HG03520 (cell line): Measurements from ENCODE around the gene TMX4.
"Not testable (repeated sequence)": the region's sequence is repeated elsewhere in the genome, so short reads cannot be mapped to it uniquely, and the experiment has no call there.

Experiments
- ATAC-seq: cut with Tn5 transposase; IDR thresholded peaks from one replicate; pipeline ENCODE4 v1.9.1; 2021; ENCODE audit warnings: mild to moderate bottlenecking, moderate library complexity; ENCODE audit not compliant: unreplicated experiment

Gene TMX4, protein sequence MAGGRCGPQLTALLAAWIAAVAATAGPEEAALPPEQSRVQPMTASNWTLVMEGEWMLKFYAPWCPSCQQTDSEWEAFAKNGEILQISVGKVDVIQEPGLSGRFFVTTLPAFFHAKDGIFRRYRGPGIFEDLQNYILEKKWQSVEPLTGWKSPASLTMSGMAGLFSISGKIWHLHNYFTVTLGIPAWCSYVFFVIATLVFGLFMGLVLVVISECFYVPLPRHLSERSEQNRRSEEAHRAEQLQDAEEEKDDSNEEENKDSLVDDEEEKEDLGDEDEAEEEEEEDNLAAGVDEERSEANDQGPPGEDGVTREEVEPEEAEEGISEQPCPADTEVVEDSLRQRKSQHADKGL

DNA sequence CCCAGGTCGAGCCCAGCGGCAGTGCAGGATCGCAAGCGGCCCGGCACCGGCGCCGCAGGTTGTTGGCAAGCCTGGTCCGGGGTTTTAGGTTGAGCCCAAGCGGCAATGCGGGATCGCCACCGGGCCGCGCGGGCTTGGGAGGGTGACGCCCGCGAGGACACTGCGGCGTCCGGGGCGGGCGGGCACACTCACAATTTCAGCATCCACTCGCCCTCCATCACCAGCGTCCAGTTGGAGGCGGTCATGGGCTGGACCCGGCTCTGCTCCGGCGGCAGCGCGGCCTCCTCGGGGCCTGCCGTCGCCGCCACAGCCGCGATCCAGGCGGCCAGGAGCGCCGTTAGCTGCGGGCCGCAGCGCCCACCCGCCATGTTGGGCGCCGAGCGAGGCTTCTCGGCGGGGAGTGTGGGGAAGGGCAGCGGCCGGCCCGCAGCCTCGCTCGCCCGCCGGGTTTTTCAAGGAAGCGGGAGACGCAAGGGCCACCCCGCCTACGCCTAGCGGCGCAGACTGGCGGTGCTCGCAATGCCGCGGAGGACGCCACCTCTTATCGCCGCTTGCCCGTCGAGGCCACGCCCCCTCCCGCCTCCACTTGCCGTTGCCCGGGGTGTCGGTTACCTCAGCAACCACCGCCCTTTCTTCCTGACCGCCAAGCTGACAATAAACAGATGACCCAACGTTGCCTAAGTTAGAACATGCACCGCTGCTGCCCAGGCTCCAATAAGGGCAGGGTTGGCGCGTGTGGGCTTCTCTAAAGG lies at the start of gene TMX4:
Gene TMX4 (minus strand): TSS at position 516 of the 752 bp plus-strand sequence. CDS start 148 bp downstream, at position 368.
- ATAC-seq, result peak; percentile 82

DNA sequence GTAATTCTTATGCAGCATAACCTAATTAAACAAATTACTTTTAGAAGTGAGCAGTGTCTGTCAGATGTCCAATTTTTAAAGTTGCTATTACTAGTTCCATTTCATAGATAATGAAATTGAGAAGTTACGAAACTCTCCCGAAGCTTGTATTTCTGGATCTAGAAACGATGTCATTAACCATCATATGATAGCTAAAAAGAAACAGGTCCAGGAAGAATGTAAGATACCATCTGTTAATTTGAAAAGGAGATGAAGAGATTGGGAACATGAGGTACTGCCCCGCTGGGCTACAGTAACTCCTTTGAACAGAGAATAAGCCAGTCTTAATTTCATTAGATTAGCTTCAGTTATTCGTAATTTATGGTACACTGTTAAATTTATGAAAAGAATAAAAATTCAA lies 47.5 kb upstream of the TMX4 start:
- ATAC-seq, result no peak

DNA sequence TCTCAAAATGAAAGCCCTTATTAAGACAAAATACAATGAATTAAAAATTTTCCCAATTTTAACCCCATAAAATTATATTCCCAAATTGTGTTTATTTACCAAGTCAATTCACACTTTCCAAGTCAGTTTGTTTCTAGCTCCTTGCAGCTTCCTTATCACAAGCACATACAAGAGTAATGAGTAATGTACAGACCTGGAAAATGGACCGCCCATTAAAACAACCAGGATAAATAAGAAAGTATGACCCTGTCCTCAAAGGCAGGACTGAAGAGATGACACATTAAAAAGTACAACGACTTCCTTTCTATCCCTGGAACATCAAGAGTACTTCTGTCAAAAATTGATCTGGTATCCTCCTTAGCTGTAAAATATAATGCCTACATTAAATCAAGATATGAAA lies 47.1 kb upstream of the TMX4 start:
- ATAC-seq, result no peak

DNA sequence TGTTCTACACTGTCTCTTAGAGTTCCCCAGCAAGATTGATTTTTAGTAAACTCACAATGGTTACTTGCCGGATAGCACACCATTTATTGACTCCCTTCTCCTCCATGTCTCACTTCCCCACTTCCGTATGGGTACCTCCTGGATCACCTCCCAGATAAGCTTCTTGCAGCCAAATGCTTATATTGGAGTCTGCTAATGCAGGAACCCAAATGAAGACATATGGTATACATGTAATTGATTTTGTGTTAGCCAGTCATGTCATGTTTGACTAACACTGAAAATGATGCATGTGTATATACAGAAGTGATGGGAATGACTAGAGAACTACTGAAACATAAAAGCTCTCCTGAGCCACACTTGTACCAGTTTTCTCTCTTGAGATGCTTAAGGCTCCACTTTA lies 46.1 kb upstream of the TMX4 start:
- ATAC-seq, result no peak

DNA sequence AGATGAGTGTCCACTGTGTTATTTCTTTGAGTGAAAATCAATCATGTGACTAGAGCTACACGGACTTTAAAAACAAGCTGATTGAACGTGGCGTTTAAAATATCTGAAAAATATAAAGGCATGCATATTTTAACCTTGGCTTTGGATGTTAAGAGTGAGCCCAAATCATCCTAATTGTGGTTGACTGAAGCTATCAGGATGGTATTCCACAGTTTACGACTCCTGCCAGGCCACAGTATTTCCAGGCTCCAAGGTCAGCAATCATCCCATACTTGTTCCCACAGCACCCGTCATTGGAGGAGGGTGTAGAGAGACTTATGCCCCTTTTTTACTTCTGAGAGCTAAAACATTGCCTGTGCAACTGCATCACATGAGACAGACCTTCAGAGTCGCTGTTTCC lies 43.2 kb upstream of the TMX4 start:
- ATAC-seq, result no peak

DNA sequence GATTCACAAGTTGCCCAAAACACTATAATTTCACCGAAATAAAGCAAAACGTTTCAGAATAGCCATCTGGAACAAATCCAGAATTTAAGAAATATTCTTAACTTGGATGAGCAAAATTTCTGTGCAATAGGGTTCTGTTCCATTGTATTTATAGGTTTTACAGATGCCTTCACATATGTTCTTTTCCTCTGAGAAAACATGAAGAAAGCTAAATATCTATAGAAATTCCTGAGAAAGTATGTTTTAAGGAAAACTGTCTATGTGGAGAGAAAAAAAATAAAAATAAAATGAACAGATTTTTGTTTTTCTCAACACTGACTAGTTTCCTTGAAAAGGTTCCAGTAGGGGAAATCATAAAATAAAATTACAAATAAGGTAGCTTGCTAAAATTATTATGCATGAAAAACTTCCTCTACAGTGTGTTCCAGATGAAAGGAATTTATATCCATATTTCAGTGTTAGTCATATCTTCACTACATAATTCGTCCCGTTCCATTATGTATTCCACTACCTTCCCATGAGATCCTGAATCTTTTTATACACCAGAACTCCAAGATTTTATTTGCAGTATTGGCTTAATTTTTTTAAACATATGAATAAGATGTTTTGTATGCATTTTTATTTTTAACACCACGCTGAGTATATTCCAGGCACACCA lies 42.4 kb upstream of the TMX4 start:
- ATAC-seq, result no peak

DNA sequence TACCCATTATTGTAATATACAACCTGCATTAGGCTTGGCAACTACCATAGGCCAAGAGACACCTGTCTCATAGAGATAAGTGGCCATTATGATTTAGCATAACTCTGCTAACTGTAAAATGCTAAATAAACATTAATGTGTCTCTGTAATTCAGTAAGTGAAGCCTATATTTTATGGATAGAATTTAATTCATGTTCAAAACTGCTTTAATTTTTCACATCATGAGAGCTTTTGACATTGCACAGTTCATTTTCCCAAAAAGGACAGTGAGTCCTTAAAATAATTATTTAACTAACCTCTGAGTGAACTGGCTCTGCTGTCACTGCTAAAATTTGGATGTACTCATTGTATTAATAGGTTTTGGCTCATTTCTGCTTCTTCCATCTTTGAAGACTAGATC lies 41.4 kb upstream of the TMX4 start:
- no peak for ATAC-seq

DNA sequence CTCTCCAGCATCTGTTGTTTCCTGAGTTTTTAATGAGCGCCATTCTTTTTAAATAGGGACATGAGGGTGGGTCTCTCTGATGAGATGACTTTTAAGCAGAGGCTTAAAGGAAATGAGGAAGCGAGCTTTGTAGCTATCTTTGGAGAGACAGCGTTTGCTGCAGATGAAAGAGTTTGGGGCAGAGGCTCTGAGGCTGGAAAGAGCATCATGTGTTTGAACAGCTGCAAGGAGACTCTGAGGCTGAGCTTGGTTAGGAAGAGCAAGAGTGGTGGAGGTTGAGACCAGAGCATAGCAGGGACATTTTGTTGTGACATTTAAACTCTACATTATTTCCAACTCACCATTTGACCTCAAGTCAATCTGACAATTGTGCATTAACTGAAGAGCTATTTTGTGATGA lies 38.3 kb upstream of the TMX4 start:
- ATAC-seq, result no peak

DNA sequence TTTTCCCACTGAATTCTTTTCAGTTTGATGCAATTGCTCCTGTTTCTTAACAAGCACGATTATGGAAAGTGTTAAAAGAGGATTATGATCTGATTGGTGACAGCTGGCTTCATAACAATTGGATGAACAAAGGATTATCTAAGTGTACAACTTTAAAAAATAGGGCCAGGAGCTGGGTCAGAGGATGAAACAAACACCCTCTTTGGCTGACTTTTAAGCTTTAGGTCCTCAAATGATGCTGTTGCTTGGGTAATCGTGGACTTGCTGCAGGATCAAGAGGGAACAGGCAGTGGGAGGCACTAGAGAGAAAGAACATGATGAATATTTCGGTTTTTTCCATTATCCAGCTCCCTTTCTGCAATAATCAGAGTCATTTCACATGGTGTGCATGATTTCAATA lies 35.5 kb upstream of the TMX4 start:
- no peak for ATAC-seq

DNA sequence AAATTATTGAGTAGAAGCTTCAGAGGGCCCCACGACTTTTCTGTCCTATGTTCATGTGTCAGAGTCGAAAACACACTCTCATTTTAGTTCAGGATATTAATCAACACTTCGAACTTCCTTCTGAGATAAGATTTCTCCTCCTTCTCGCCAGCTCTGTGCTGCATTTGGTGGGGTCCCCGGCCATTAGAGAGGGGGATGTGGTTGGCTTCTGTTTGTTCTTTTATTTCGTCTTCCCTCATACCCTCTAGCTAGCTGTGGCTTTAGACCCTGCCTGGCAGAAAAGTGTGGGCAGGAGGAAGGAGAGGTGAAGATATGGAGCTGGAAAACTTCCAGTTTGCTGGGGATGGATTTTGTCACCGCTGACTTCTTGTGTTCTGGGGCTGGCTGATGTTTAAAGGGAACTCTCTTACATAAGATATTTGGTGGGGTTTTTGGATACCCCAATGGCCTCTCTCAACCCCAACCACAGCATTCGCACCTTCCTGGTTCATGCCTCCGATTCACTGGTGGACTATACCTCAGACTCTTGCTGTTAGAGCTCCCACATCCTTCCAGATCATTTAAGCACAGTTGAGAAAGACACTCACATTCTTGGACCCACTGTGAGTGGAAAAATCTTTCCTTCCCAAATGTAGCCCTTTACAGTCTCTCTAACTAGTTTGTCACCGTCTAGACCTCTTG lies 30.7 kb upstream of the TMX4 start:
- ATAC-seq, result no peak

DNA sequence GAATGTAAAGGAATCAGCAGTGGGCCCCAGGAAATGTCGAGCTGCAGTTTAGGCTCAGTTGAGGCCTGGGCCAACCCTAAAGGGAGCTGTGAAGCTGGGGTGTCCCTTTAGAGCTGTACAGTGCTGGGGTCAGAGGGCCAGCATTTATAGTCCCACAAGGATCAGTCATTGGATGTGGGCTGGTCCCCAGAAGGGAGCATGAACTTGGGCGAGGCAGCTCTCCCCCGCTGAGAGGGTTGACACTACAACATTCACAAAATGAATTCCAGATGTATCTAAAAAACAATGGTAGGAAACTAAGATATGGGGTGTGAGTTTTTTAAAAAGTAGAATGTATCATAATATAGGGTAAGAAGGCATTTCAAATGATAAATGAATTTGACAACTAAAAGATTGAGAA lies 29.7 kb upstream of the TMX4 start:
- ATAC-seq, result no peak

DNA sequence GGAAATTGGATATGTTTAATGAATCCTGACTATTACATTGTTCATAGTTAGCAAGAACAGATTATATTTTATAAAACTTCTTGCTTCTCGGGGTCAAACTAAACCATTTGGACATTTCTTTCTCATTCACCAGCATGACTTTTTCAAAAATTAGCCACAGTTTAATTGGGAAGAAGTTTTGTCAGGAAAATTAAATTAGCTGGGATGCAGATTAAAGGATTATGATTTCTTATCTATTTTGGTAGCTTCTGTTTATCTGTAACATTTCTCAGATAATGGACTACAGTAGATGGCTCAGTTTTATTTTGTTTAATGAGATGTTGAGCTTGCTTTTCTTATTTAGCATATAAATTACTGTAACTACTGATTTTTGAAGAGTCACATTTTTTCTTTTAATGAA lies 26.4 kb upstream of the TMX4 start:
- ATAC-seq, result no peak

DNA sequence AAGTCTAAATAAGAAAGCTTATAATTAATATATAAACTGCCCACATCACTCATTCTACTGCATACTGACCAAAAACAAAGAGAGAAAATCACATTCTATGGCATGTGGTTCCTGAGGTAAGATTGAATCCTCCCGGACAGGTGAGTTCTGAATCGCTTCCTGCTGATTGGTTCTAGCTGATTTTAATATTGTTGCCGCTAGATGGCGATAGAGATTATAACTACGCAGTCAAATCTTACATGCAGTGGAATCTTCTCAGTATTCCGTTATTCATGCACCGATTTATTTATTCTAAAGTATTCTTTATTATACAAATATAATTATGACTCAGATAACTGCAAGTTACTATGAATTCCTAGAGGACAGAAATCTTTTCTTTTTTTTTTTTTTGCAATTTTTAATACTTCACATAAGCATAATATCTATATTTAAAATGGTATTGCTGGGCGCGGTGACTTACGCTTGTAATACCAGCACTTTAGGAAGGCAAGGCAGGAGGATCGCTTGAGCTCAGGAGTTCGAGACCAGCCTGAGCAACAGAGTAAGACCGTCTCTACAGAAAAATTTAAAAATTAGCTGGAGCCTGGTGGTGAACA lies 24.2 kb upstream of the TMX4 start:
- peak; percentile 81 for ATAC-seq

DNA sequence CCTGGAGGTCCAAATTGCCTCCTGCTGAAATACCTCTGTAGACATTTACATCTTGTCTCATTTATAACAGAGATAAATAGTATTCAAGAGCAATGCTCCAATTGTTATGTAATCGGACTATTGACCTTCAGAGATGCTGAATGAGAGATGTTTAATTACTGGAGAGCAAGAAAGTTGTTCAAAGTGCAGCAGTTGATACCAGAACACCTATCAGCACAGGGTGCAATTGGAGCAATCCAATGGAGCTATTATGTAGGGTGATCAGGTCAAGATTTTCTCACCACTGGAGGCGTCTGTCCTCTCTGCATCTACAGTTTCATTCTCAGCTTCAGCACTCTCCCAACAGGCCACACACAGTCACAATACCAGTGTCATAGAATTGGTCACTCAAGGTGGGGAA lies 19.5 kb upstream of the TMX4 start:
- no peak for ATAC-seq

DNA sequence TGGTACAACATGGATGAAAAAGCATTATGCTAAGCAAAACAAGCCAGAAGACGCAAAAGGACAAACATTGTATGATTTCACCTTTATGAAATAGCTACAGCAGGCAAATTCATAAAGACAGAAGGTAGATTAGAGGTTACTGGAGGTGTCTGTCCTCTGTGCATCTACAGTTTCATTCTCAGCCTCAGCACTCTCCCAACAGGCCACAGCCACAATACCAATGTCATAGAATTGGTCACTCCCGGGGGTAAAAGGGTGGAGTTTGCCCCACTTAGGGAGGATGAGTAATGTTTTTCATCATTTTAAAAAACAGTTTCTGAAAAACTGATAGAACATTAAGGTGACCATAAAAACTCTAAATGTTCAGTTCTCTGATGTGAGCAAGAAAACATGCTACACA lies 17.2 kb upstream of the TMX4 start:
- no peak for ATAC-seq

DNA sequence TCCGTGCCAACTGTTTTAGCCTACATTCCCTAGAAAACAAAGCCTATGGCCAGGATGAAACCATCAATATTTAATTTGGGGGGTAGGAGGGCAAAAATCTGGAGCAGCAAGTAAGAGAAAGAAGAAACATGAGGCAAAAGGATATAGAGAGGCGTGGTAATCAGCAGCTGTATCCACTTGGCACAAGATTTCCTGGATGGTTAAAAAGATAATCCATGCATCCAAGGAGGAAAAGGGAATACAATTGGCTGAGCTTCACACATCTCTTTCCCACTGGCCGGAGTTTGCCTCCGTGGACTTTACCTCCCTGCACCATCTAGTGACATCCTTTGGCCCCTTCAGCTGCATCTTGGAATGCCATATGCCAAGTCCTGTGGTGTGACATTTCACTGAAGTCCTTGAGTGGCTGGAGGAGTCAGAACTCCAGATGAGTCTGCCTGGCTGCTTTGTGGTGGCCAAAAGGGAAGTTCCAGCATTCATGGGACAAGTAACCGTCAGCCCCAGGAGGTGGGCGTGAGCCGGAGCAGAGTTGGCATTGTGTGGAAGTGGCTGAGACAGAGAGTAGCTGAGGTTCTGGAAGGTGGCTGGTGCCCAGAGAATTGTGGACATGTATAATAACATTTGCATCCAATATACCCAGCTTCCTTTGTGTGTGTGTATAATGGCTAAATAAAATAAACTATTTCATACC lies 13.7 kb upstream of the TMX4 start:
- no peak for ATAC-seq

DNA sequence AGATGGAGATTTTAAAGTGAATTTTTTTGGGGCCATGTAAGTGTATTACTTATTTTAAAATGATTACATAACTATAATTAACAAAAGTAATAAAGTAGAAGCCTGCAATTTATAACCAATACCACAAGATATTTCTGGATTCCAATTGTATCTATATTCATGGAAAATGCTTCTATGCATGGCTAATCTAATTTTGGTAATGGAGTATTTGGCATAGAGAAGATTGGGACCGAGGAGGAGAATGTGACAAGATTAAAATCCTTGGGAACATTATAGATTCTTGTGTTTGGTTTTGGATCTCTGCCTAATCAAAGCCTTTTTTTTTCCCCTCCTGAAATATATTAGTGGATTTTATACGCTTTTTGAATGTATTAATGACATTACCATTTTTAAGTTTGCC lies 12.9 kb upstream of the TMX4 start:
- no peak for ATAC-seq

DNA sequence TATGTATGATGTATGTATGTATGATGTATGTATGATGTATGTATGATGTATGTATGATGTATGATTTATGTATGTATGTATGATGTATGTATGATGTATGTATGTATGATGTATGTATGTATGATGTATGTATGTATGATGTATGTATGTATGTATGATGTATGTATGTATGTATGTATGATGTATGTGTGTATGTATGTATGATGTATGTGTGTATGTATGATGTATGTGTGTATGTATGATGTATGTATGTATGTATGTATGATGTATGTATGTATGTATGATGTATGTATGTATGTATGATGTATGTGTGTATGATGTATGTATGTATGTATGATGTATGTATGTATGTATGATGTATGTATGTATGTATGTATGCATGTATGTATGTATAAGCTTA lies 12.0 kb upstream of the TMX4 start:
- not testable (repeated sequence) for ATAC-seq

DNA sequence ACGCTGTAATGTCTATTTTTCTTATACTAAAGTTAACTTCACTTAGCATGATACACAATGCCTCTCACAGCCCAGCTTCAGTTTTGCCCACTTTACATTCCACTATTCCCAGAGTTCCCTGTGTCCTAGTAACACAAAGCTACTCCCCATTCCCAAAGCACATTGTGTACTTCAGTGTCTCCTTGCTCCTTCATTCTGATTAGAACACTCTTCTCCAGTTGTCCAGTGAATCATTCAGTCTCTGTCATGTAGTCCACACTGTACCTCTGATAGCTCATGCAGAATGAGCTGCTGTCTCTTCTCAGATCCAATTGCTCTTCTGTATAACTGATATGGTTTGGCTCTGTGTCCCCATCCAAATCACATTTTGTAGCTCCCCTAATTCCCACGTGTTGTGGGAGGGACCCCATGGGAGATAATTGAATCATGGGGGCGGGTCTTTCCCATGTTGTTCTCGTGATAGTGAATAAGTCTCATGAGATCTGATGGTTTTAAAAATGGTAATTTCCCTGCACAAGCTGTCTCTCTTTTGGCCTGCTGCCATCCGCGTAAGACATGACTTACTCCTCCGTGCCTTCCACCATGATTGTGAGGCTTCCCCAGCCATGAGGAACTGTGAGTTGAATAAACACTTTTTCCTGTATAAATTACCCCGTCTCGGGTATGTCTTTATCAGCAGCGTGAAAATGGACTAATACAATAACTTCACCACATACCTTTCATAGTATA lies 2.1 kb upstream of the TMX4 start:
- ATAC-seq, result no peak
